Measurements from ENCODE around the gene TSPEAR. TPM values are rescaled to one million over a fixed set of nuclear protein-coding genes. Genes with fewer than 3 reads are reported as not detected.

Gene TSPEAR
- total RNA-seq, 2 donors from 2014 or later: 1.5 to 6.0 TPM

GRCh38 chr21:44548381-44548780, 163.0 kb downstream of the TSPEAR start:
- H3K27ac Mint-ChIP-seq: no peak overlapping the region
- peak overlapping the region; percentile 83 for H3K27ac ChIP-seq (ENCODE audit: low read depth, low read length)
- no peak for DNase-seq

DNA sequence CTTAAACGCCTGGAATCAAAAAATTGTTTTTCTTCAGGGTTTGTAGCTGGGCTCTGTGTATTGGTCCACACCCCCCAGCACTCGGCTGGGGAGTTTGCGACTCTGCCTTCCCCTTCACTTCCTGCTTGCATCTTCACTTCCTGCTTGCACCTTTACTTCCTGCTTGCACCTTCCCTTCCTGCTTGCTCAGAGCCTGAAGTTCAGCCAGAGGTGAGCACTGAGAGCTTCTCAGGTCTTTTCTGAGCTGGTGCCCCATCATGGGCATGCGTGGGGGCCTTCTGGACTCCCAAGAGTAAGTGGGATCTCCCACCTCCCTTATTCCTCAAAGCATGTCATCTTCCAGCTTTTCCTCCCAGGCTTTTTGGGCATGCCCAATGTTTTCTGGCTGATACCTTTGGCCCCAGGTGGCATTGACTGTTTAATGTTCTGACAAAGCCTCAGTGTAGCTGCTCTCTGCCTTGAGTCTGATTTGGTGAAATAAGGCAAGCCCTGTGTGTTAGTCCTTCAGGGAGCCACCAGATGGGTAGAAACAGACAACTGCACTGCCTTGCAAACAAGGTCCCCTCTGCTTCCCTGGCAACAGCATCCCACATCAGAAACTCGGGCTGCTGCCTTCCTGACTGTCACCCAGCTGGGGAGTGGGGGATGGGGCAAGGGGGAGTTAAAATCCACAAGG, 163.6 kb downstream of the TSPEAR start:
- no peak overlapping the region for H3K27ac Mint-ChIP-seq
- H3K4me1 ChIP-seq (ENCODE audit: control insufficient read depth, insufficient read depth, low read length): no peaks in the 10 kb centered on the region
- no peaks in the 10 kb centered on the region for H3K27me3 ChIP-seq (ENCODE audit: control insufficient read depth, insufficient read depth, low read length, poor library complexity, severe bottlenecking)
- H3K9me3 ChIP-seq (ENCODE audit: control insufficient read depth, low read length): no peaks in the 10 kb centered on the region
- no peak overlapping the region for H3K9ac ChIP-seq (ENCODE audit: extremely low read depth, low read length, poor library complexity, severe bottlenecking)
- no peaks in the 10 kb centered on the region for H3K36me3 ChIP-seq (ENCODE audit: control insufficient read depth, insufficient read depth, low read length)
- H3K4me1 Mint-ChIP-seq: peaks cover 14% of the 10 kb centered on the region
- no peak overlapping the region for H3K4me3 ChIP-seq (ENCODE audit: low read length)
- H3K9me3 Mint-ChIP-seq: peaks cover 14% of the 10 kb centered on the region
- 88 to 90% methylated on average over 4 to 5 of the region's 5 CpGs for WGBS, 2 experiments (ENCODE audit: insufficient coverage in 1 of 2, insufficient read length in 1 of 2)
- H3K36me3 Mint-ChIP-seq (ENCODE audit: low read depth): no peaks in the 10 kb centered on the region
- H3K27me3 Mint-ChIP-seq (ENCODE audit: insufficient read depth): peaks cover 1% of the 10 kb centered on the region
- TF ChIP-seq, protein P1, sequence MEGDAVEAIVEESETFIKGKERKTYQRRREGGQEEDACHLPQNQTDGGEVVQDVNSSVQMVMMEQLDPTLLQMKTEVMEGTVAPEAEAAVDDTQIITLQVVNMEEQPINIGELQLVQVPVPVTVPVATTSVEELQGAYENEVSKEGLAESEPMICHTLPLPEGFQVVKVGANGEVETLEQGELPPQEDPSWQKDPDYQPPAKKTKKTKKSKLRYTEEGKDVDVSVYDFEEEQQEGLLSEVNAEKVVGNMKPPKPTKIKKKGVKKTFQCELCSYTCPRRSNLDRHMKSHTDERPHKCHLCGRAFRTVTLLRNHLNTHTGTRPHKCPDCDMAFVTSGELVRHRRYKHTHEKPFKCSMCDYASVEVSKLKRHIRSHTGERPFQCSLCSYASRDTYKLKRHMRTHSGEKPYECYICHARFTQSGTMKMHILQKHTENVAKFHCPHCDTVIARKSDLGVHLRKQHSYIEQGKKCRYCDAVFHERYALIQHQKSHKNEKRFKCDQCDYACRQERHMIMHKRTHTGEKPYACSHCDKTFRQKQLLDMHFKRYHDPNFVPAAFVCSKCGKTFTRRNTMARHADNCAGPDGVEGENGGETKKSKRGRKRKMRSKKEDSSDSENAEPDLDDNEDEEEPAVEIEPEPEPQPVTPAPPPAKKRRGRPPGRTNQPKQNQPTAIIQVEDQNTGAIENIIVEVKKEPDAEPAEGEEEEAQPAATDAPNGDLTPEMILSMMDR (conservative IDR thresholded peaks at IDR 0.05): no peak
- DNase-seq: no peak
- no peak overlapping the region for H3K4me3 Mint-ChIP-seq
- no peak overlapping the region for H3K27ac ChIP-seq (ENCODE audit: low read depth, low read length)

More at GRCh38 chr21:44548381-44548780, 163.0 kb downstream of the TSPEAR start:
- Histone ChIP-seq H3K27me3 (ENCODE audit: control insufficient read depth, insufficient read depth, low read length, poor library complexity, severe bottlenecking) (no peaks in the 10 kb centered on the region), H3K9ac (ENCODE audit: extremely low read depth, low read length, poor library complexity, severe bottlenecking) (no peak overlapping the region), H3K36me3 (ENCODE audit: control insufficient read depth, insufficient read depth, low read length) (no peaks in the 10 kb centered on the region), H3K9me3 (ENCODE audit: control insufficient read depth, low read length) (no peaks in the 10 kb centered on the region), H3K4me3 (ENCODE audit: low read length) (no peak overlapping the region), H3K4me1 (ENCODE audit: control insufficient read depth, insufficient read depth, low read length) (no peaks in the 10 kb centered on the region)
- Mint-ChIP-seq H3K36me3 (ENCODE audit: low read depth) (no peaks in the 10 kb centered on the region), H3K27me3 (ENCODE audit: insufficient read depth) (peaks cover 1% of the 10 kb centered on the region), H3K4me3 (no peak overlapping the region), H3K4me1 (peaks cover 14% of the 10 kb centered on the region), H3K9me3 (peaks cover 14% of the 10 kb centered on the region)
- TF ChIP-seq, protein P1 (conservative IDR thresholded peaks at IDR 0.05): no peak
- 92 to 95% methylated on average over 13 of the region's 13 CpGs for WGBS, 2 experiments (ENCODE audit: insufficient coverage in 1 of 2, insufficient read length in 1 of 2)

DNA sequence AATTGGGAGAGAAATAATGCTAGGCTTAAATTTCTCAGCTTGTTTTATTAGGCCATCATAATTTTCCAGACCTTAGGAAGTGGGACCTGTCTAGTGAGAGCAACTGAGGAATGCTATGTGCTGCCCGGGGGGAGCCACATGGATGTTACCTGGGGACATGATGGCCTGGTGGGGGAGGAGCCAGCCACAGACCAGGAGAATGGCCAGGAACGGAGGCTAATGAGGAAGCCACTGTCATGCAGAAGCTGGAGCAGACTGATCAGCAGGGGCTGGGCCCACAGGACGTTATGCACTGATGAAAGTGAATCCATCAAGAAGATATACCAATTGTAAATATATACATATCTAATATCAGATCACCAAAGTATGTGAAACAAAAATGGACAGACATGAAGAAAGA, 166.8 kb downstream of the TSPEAR start:
- TF ChIP-seq, protein P1 (conservative IDR thresholded peaks at IDR 0.05): no peak
- peaks cover 1% of the 10 kb centered on the region for H3K27me3 Mint-ChIP-seq (ENCODE audit: insufficient read depth)
- WGBS, 2 experiments (ENCODE audit: insufficient coverage in 1 of 2, insufficient read length in 1 of 2): 62 to 91% methylated on average over 2 to 3 of the region's 3 CpGs

More for the DNA sequence above, 166.8 kb downstream of the TSPEAR start:
- Mint-ChIP-seq H3K4me1 (peaks cover 13% of the 10 kb centered on the region), H3K9me3 (peaks cover 14% of the 10 kb centered on the region), H3K27ac (no peak overlapping the region), H3K36me3 (ENCODE audit: low read depth) (no peaks in the 10 kb centered on the region), H3K4me3 (no peak overlapping the region)
- Histone ChIP-seq H3K27me3 (ENCODE audit: control insufficient read depth, insufficient read depth, low read length, poor library complexity, severe bottlenecking) (no peaks in the 10 kb centered on the region), H3K4me3 (ENCODE audit: low read length) (no peak overlapping the region), H3K27ac (ENCODE audit: low read depth, low read length) (no peak overlapping the region), H3K4me1 (ENCODE audit: control insufficient read depth, insufficient read depth, low read length) (no peaks in the 10 kb centered on the region), H3K9ac (ENCODE audit: extremely low read depth, low read length, poor library complexity, severe bottlenecking) (no peak overlapping the region), H3K9me3 (ENCODE audit: control insufficient read depth, low read length) (no peaks in the 10 kb centered on the region), H3K36me3 (ENCODE audit: control insufficient read depth, insufficient read depth, low read length) (no peaks in the 10 kb centered on the region)
- no peak for DNase-seq

All from endodermal cell (in vitro differentiated cells).